ENCODE data around the gene GTPBP3. TPM values are rescaled to one million over a fixed set of nuclear protein-coding genes. Genes with fewer than 3 reads are reported as not detected.
A peak's percentile ranks its signal among the peaks of the same experiment; 100 is the strongest.

Gene GTPBP3
- total RNA-seq, 1 donor from 2014 or later, result 61.2 TPM

DNA sequence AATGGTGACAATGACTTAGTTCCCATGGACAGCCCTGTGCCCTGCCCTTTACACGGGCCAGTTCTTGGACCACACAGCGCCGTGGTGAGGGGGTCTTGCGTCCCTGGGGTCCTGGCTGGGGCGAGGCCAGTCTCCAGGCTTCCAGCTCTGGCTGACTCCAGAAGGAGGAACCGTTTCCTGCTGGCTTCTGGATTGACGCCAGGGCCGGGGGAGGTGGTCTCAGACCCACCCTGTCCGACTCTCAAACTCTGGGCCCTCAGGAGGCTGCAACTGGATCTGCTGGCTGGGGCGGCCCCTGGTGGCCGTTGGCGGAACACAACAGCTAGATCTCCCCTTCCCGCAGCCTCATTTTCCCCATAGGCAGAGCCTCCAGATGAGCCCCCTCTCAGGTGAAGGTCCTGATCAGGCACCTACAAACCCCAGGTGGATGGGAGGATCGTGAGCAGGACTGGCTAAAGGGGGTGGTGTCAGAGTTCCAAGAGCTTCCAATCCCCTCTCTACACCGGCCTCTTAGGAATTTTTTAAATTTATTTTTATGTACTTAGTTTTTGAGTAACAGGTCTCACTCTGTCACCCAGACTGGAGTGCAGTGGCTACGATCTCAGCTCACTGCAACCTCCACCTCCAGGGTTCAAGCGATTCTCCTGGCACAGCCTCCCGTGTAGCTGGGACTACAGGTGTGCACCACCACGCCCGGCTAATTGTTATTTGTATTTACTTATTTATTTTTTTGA lies 48.7 kb downstream of the GTPBP3 start:
- DNase-seq, result peak; percentile 73
- Mint-ChIP-seq H3K9me3 (ENCODE audit: unreplicated experiment) (no peaks in the 10 kb centered on the region), H3K4me3 (ENCODE audit: unreplicated experiment) (no peak overlapping the region), H3K27ac (ENCODE audit: unreplicated experiment) (no peak overlapping the region), H3K36me3 (ENCODE audit: unreplicated experiment) (no peaks in the 10 kb centered on the region), H3K4me1 (ENCODE audit: low read depth, unreplicated experiment) (no peaks in the 10 kb centered on the region), H3K27me3 (ENCODE audit: unreplicated experiment) (peaks cover 5% of the 10 kb centered on the region)
- TF ChIP-seq, protein P1, sequence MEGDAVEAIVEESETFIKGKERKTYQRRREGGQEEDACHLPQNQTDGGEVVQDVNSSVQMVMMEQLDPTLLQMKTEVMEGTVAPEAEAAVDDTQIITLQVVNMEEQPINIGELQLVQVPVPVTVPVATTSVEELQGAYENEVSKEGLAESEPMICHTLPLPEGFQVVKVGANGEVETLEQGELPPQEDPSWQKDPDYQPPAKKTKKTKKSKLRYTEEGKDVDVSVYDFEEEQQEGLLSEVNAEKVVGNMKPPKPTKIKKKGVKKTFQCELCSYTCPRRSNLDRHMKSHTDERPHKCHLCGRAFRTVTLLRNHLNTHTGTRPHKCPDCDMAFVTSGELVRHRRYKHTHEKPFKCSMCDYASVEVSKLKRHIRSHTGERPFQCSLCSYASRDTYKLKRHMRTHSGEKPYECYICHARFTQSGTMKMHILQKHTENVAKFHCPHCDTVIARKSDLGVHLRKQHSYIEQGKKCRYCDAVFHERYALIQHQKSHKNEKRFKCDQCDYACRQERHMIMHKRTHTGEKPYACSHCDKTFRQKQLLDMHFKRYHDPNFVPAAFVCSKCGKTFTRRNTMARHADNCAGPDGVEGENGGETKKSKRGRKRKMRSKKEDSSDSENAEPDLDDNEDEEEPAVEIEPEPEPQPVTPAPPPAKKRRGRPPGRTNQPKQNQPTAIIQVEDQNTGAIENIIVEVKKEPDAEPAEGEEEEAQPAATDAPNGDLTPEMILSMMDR (IDR thresholded peaks at IDR 0.05; ENCODE audit: partially characterized antibody, unreplicated experiment), result peak; percentile 90

DNA sequence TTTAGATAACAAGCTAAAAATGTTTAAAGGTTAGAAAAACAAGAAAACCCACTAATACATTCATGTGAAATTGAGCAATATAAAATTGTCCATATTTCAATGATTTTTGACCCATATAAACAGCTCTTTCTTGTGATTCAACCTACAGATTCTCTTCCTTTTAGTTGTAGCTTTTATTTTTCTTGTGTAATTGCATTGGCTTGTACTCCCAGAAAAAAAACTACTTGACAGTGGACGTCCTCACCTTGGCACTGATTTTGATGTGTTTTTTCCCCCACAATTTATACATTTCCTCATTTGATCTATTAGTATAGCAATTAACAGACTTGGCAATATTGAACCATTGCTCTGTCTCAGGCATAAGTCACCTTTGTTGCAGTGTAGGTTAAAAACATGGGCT lies 51.9 kb downstream of the GTPBP3 start:
- no peak overlapping the region for H3K27ac Mint-ChIP-seq (ENCODE audit: unreplicated experiment)
- peaks cover 5% of the 10 kb centered on the region for H3K4me1 Mint-ChIP-seq (ENCODE audit: low read depth, unreplicated experiment)
- H3K36me3 Mint-ChIP-seq (ENCODE audit: unreplicated experiment), result no peaks in the 10 kb centered on the region
- no peak for DNase-seq
- H3K9me3 Mint-ChIP-seq (ENCODE audit: unreplicated experiment), result peaks cover 5% of the 10 kb centered on the region
- TF ChIP-seq, protein P1 (IDR thresholded peaks at IDR 0.05; ENCODE audit: partially characterized antibody, unreplicated experiment), result no peak
- peaks cover 3% of the 10 kb centered on the region for H3K27me3 Mint-ChIP-seq (ENCODE audit: unreplicated experiment)
- H3K4me3 Mint-ChIP-seq (ENCODE audit: unreplicated experiment), result no peak overlapping the region

DNA sequence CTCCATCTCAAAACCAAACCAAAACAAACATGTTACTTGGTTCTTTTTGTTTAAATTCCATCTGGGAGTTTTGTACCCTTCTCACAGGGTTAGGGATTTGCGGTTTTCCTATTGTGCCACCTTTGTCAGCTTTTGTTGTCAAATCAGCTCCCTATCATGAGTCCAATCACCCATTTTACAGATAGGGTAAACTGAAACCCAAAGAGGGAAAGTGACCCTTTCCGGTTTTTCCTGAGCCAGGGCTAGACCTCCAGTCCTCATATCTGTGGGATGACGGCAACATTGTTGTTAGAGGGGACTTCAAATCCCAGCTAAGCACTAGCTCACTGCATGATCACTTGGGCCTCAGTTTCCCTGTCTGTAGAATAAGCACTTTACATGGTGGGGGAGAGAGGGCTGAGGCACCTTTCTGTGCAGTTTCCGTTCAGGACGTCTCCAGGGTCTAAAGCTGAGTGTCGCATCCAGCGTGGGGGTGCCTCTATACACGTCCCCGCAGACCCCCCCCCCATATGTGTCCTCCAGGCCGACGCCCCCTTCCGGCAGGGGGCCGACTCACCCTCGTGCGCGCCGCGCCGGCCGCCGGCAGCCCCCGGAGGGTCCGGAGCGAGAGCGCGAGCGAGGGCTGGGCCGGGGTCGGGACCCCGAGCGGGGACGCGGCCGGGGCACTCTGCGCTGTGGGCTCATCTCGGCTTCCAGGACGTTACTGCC lies 52.8 kb downstream of the GTPBP3 start:
- Mint-ChIP-seq H3K4me1 (ENCODE audit: low read depth, unreplicated experiment) (peaks cover 5% of the 10 kb centered on the region), H3K27ac (ENCODE audit: unreplicated experiment) (no peak overlapping the region), H3K36me3 (ENCODE audit: unreplicated experiment) (no peaks in the 10 kb centered on the region), H3K9me3 (ENCODE audit: unreplicated experiment) (peaks cover 5% of the 10 kb centered on the region), H3K27me3 (ENCODE audit: unreplicated experiment) (peaks cover 3% of the 10 kb centered on the region), H3K4me3 (ENCODE audit: unreplicated experiment) (peak overlapping the region; percentile 93)
- TF ChIP-seq, protein P1 (IDR thresholded peaks at IDR 0.05; ENCODE audit: partially characterized antibody, unreplicated experiment), result peak; percentile 38
- peak; percentile 41 for DNase-seq

DNA sequence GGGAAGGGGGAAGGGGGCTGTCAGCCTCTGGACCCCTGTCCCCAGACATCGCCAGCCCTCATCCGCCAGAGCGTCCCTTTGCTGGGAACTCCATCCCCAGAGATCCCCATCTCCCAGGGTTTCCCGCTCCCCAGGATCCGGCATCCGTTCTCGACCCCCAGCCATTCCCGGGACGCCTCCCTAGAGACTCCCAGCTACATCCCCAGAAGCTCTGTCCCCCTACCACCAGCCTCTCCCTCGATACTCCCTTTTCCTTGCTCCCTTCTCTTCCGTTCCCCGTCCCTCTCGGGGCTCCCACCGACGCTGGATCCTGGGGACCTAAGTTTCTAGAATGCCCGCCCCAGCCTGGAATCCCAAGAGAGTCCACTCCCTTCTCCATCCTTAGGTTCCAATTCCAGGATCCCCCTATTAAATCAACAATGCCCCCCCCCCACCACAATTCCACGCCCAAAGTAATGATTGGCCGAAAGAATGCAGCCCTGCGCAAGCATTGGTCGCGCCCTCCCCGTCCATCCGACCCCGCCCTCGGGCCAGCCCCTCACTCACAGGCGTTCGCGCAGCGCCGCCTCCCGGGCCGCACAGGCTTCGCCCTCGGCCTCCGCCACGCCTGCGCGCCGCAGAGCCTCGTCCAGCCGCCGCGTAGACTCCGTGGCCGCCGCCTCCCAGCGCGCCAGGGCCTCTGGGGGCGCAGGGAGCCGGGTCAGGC lies 53.5 kb downstream of the GTPBP3 start:
- TF ChIP-seq, protein P1 (IDR thresholded peaks at IDR 0.05; ENCODE audit: partially characterized antibody, unreplicated experiment), result peak; percentile 50
- H3K9me3 Mint-ChIP-seq (ENCODE audit: unreplicated experiment), result peaks cover 5% of the 10 kb centered on the region
- DNase-seq, result peak; percentile 98
- no peak overlapping the region for H3K27ac Mint-ChIP-seq (ENCODE audit: unreplicated experiment)
- peaks cover 3% of the 10 kb centered on the region for H3K27me3 Mint-ChIP-seq (ENCODE audit: unreplicated experiment)
- H3K36me3 Mint-ChIP-seq (ENCODE audit: unreplicated experiment), result no peaks in the 10 kb centered on the region
- H3K4me3 Mint-ChIP-seq (ENCODE audit: unreplicated experiment), result peak overlapping the region; percentile 93
- H3K4me1 Mint-ChIP-seq (ENCODE audit: low read depth, unreplicated experiment), result peaks cover 5% of the 10 kb centered on the region
